Measurements from ENCODE around the gene SPATA31C1. TPM values are rescaled to one million over a fixed set of nuclear protein-coding genes. Genes with fewer than 3 reads are reported as not detected.

SPATA31C1 gene
- total RNA-seq, 4 donors from 2014 or later, result not detected

GRCh38 chr9:87954230-87954629, 36.5 kb downstream of the SPATA31C1 start:
- H3K9me3 ChIP-seq, result no peaks in the 10 kb centered on the region
- no peaks in the 10 kb centered on the region for H3K36me3 ChIP-seq
- H3K4me3 ChIP-seq, result no peak overlapping the region
- no peaks in the 10 kb centered on the region for H3K4me1 ChIP-seq
- WGBS, result 85% methylated on average over 3 of the region's 3 CpGs
- H3K27me3 ChIP-seq, result peaks cover 0 to 8% (median 0%) of the 10 kb centered on the region in 4 donors
- no peak for DNase-seq (ENCODE audit: extremely low spot score)
- TF ChIP-seq POLR2AphosphoS5 (IDR thresholded peaks at IDR 0.05), result no peak
- no peak for TF ChIP-seq EP300 (IDR thresholded peaks at IDR 0.05)
- no peak for TF ChIP-seq CTCF (IDR thresholded peaks at IDR 0.05)
- H3K27ac ChIP-seq (replicated peaks in 1 of 4), result no peak overlapping the region
- intact Hi-C loops (cut with DNase I), result loop anchor here (10.0 kb wide), 1 partner anchor 621 kb away; no protein-coding TSS in a partner anchor

- intact Hi-C loops (cut with DNase I), result loop anchor here (10.0 kb wide), 1 partner anchor 617 kb away; no protein-coding TSS in a partner anchor
- peak; percentile 86 for DNase-seq (ENCODE audit: extremely low spot score)
These were observed 40.1 kb downstream of the SPATA31C1 start for GRCh38 chr9:87957839-87958238.

GRCh38 chr9:87958591-87958990, 40.8 kb downstream of the SPATA31C1 start:
- H3K4me1 ChIP-seq, result no peaks in the 10 kb centered on the region
- DNase-seq (ENCODE audit: extremely low spot score), result no peak
- no peak for TF ChIP-seq POLR2A (IDR thresholded peaks at IDR 0.05; ENCODE audit: low read depth)
- no peak for TF ChIP-seq CTCF (IDR thresholded peaks at IDR 0.05)
- no peak for TF ChIP-seq EP300 (IDR thresholded peaks at IDR 0.05)
- TF ChIP-seq POLR2AphosphoS5 (IDR thresholded peaks at IDR 0.05), result no peak
- H3K4me3 ChIP-seq, result no peak overlapping the region
- H3K36me3 ChIP-seq, result no peaks in the 10 kb centered on the region
- intact Hi-C loops (cut with DNase I), result loop anchor here (10.0 kb wide), 1 partner anchor 616 kb away; no protein-coding TSS in a partner anchor
- WGBS, result 82% methylated on average over 1 of the region's 1 CpG
- H3K9me3 ChIP-seq, result no peaks in the 10 kb centered on the region
- H3K27me3 ChIP-seq, result no peaks in the 10 kb centered on the region
- H3K27ac ChIP-seq (replicated peaks in 1 of 4), result no peak overlapping the region

More at GRCh38 chr9:87957839-87958238, 40.1 kb downstream of the SPATA31C1 start:
- Histone ChIP-seq H3K36me3 (no peaks in the 10 kb centered on the region), H3K27ac (replicated peaks in 1 of 4) (no peak overlapping the region), H3K27me3 (no peaks in the 10 kb centered on the region), H3K9me3 (no peaks in the 10 kb centered on the region), H3K4me1 (no peaks in the 10 kb centered on the region), H3K4me3 (no peak overlapping the region)
- WGBS, result 83% methylated on average over 7 of the region's 7 CpGs
- no peak for TF ChIP-seq CTCF (IDR thresholded peaks at IDR 0.05)
- TF ChIP-seq EP300 (IDR thresholded peaks at IDR 0.05), result no peak
- no peak for TF ChIP-seq POLR2AphosphoS5 (IDR thresholded peaks at IDR 0.05)
- no peak for TF ChIP-seq POLR2A (IDR thresholded peaks at IDR 0.05; ENCODE audit: low read depth)

DNA sequence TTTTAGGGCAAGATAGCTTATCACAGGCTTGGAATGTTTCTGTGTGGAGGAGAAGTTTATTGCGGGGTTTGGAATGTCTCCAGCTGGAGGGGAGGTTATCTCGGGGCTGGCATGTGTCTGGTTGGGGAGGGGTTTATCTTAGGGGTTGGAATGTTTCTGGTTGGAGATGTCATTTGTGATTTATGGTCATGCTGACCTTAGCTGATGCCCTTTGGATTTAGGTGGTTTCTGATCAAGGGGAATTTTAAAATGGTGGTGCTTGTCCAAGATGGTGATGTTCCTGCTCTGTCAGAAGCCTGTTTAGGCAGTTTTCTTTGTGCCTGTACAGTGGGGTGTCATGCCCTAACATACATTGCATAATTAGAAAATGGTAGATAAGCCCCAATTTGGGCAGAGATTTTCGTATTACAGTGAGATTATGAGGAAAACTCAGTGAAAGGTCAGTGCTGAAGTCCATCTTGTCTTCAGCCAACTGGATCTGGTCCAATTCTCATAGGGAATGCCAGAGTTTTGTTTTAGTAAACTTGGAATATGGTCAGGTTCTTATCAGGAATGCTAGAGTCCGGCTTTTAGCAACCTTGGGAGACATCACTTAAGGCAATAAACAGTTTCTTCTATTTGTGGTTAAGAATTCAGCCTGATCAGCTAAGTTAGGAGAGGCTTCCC, 42.3 kb downstream of the SPATA31C1 start:
- TF ChIP-seq POLR2AphosphoS5 (IDR thresholded peaks at IDR 0.05) (no peak), POLR2A (IDR thresholded peaks at IDR 0.05; ENCODE audit: low read depth) (no peak), EP300 (IDR thresholded peaks at IDR 0.05) (no peak), CTCF (IDR thresholded peaks at IDR 0.05) (no peak)
- intact Hi-C loops (cut with DNase I), result loop anchor here (10.0 kb wide), 1 partner anchor 615 kb away; no protein-coding TSS in a partner anchor
- Histone ChIP-seq H3K27me3 (no peaks in the 10 kb centered on the region), H3K4me3 (no peak overlapping the region), H3K36me3 (no peaks in the 10 kb centered on the region), H3K27ac (replicated peaks in 1 of 4) (no peak overlapping the region), H3K9me3 (no peaks in the 10 kb centered on the region), H3K4me1 (no peaks in the 10 kb centered on the region)
- no peak for DNase-seq (ENCODE audit: extremely low spot score)
- 41% methylated on average over 4 of the region's 4 CpGs for WGBS

Data from esophagus muscularis mucosa (tissue), 4 donors.